A172 (cell line): ENCODE measurements around the gene DIS3L2. TPM values are rescaled to one million over a fixed set of nuclear protein-coding genes. Genes with fewer than 3 reads are reported as not detected.
"Not testable (repeated sequence)": the region's sequence is repeated elsewhere in the genome, so short reads cannot be mapped to it uniquely, and the experiment has no call there.

Source experiments
- DNase-seq: peaks from one replicate; pipeline ENCODE4 v3.0.0-alpha.2; 2015; ENCODE audit warnings: low spot score
- total RNA-seq: library from RNA; depleted of rRNA; stranded (reverse); fragments of >200 nt; shearing (Covaris generic); gene quantifications from 2 replicates; pipeline ENCODE4 v1.2.3, GENCODE V29; 2014

DIS3L2 gene
- total RNA-seq, 1 experiment from 2014 or later, result 19.2 TPM

DNA sequence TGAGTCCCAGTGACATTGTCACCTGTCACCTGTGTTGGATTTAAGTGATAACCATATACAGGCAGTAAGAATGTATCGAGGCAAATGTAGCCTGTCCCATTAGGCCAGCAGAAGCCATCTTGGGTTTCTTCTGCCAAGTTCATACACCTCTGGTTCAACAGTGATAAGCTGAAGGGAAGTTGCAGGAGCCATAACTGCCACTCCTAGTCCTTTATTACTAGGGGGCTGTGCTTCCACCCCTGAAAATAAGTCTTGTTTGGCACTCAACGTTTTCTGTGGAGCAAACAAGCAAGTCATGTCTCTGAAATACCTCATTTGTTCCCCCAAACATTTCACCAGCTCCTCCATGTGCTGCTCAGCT lies 358.9 kb downstream of the DIS3L2 start:
- DNase-seq, result no peak

DNA sequence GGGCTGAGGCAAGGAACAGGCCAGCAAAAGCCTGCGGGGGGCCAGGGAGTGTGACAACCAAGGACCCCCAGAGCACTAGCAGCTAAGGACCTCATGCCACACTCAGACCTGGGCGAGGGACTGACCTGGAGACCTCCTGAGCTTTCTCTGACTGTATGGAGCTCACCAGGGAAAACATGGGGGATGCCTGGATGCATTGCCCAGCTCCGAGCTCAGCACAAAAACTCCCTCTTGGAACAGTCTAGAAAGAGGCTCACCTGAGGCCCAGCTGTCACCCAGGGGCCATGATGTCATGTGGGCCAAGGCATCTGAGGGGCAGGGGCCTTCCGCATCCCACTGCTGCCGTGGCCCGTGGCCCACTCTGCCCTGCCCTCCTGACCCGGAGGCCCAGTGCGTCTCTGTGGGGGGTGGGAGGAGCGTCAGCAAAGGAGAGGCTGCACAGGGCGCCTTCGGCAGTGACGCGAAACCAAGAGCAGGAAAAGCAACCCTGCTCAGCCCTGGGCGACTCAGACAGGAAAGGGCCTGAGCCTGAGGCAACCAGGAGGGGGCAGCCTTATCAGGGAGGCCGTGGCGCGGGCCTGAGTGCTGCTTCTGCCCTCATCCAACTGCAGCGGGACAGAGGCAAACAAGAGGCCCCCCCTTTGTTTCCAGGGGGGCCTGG lies 359.8 kb downstream of the DIS3L2 start:
- DNase-seq, result no peak

DNA sequence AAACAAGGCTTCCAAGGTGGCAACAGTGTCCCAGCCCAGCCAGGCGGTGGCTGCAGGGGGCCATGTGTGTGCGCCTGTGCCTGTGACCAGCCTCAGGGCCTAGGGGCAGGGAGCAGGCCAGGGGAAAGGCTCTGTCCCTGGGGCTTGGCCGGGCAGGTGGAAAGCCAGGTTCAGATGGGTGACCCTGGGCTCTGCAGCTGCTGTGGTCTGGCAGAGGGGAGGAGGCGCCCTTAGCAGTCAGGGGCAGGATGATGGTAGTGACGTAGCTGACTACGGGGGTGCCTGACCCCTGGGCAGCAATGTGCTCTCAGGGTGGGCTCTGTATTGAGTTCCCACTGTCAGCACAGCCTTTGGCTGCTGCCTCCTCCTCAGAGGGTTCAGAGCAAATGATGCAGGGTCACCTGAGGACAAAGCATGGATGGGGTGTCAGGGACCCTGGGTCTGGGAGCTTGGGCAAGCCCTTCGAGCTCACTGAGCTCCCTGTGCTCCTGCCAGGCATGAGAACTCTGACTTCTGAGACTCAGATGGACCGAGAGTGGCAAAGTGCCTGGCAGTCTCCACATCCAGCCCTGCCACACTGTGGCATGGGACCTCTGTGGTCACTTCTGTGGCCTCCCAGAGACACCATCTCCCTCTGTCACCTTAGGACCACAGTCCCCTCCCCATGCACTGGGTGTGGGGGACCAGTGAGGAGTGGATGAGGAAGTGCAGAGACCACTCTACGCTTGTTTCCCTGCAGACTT lies 360.5 kb downstream of the DIS3L2 start:
- no peak for DNase-seq

- no peak for DNase-seq
Observed at GRCh38 chr2:232322560-232323327, 361.2 kb downstream of the DIS3L2 start.

- no peak for DNase-seq
Observed at GRCh38 chr2:232323328-232323650, 361.8 kb downstream of the DIS3L2 start.

DNA sequence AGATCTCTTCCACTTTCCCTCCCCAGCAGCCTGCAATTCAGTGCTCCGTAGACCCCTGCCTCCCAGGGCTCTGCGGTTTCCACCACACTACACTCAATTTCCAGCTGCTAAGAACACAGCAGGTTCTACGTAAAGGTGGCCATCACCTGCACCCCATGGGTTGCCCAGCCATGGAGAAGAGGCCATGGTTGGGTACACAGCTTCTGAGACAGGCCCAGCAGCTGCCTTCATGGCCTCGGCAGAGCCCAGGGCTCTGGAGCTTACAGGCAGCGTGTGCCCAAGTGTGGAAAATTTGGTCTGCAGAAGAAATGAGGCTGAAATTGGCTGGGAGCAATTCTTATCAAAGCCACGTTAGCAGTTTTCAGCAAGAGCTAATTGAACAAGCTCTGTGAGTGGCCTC lies 362.5 kb downstream of the DIS3L2 start:
- DNase-seq, result not testable (repeated sequence)

- DNase-seq, result no peak
Observed at GRCh38 chr2:232324778-232325177, 363.3 kb downstream of the DIS3L2 start.

DNA sequence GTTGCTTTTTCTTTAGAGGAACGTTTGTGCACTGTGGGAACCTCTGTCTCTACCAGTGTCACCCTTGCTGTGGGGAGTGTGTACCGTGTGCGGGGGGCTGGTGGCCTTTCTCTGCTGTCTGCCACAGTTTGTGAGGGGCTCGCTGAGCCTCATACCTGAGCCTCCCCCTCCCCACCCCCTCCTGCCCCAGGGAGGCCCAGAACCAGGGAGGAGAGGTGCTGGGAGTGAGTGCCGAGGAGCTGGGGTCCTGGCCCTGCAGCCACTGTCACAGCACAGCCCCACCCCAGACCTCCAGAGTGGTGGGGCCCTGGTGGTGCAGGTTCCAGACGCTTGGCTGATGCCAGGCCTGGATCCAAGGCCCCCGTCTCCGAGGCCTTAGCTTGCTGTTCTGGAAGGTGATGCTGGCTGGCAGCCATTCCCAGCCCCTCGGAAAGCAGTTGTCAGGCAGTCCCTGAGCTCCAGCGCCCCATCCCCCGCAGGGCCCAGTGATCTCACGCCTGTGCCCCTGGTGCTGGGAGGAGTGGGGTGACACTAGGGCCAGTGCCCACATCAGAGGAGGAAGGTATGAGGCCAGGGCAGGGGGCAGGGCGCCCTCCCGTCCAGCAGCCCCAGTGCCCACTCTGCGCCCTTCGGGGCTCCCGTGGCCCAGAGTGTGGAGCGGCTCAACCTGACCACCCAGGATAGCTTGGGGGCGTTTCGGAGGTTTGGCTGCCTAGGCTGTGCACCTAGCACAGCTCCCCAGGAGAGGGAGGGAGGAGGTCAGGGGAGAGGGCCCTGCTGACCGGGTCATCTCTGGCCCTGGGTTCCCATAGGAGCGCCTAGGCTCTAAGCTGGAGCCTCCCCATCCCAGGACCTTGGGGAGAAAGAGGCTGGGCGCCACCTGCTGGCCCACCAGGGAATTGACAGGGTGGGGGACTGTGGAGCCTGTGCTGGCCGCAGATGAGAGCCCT lies 364.1 kb downstream of the DIS3L2 start:
- peak; percentile 32 for DNase-seq

DNA sequence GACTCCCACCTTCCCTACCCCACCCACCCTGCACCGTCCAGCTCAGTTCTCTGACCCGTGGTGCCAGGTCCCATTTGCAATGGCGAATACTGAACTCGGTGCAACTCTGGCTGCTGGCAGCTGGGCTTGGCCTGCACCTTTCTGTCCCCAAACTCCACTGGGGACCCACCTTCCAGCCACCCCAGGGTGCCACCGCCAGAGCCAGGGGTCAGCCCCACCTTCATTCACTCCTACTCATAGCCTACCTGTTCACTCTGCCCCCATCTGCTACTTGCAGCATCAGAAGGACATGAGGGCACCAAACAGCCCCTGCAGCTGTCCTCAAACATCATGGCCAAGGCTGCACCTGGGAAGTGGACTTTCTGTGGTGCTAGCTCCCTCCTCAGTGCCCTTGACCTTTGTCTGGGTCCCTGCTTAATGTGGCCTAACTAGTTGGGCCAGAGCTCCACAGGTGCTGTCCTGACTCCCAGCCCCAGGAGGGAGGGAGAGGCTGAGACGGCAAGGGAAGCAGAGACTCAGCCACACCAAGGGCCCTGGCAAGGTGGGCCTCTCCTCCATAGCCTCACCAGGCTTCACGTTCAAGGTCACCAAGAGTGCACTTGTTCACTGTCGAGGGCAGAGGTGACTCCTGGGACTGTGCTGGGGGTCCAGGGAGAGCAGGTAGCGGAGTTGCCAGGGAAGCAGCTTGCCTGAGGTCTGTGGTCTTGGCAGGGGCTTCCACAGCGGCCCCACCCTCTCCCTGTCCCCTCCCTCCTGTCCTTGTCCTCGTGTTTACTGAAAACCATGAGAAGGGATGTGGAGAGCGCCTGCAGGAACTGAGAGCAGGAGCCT lies 365.0 kb downstream of the DIS3L2 start:
- not testable (repeated sequence) for DNase-seq

DNA sequence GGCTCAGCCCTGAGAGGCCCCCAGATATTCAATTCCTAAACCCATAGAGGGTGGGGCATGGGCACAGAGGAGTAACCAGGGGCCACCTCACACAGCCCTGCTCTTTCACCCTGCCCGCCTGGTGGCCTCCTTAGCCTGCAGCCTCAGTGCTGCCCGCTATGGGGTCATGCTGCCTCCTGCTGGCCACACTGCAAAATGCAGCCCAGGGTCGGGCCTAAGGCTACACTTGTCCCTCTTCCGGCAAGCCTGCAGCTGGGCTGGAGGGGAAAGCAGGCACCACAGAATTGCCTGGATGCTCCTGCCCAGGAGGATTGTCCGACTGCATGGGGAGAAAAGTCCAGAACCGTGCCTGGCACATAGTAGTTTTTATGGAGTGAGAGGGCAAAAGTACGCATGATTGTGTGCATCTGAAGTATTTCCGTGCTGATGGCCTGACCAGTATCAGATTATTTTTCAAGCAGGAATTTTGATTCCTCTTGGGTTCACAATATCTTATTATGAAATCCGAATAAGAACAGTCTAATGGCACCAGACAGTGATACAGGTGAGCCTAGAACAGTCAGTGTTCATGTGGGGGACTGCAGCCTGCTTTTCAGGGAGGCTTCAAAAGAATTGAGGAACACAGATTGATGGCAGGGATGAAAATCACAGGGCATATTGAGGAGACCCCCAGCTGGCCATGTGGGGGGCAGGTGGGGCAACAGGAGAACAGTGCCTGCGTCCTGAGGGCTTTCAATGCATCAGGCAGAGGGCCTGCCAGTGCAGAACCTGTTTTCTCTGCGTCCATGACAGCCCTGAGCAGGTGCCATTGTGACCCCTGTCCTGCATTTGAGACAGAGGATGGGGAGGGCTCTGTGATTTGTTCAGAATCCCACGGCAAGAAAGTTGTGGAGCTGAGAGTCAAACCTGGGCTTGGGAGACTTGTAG lies 365.9 kb downstream of the DIS3L2 start:
- peak; percentile 49 for DNase-seq

GRCh38 chr2:232328032-232328422 lies 366.5 kb downstream of the DIS3L2 start:
- no peak for DNase-seq

- DNase-seq, result no peak
Observed at GRCh38 chr2:232328516-232329460, 367.3 kb downstream of the DIS3L2 start.

GRCh38 chr2:232329716-232330067 lies 368.2 kb downstream of the DIS3L2 start:
- no peak for DNase-seq

GRCh38 chr2:232330068-232330999 lies 368.8 kb downstream of the DIS3L2 start:
- DNase-seq, result no peak

- DNase-seq, result not testable (repeated sequence)
Observed at GRCh38 chr2:232331061-232331460, 369.5 kb downstream of the DIS3L2 start.

GRCh38 chr2:232331641-232332040 lies 370.1 kb downstream of the DIS3L2 start:
- not testable (repeated sequence) for DNase-seq

DNA sequence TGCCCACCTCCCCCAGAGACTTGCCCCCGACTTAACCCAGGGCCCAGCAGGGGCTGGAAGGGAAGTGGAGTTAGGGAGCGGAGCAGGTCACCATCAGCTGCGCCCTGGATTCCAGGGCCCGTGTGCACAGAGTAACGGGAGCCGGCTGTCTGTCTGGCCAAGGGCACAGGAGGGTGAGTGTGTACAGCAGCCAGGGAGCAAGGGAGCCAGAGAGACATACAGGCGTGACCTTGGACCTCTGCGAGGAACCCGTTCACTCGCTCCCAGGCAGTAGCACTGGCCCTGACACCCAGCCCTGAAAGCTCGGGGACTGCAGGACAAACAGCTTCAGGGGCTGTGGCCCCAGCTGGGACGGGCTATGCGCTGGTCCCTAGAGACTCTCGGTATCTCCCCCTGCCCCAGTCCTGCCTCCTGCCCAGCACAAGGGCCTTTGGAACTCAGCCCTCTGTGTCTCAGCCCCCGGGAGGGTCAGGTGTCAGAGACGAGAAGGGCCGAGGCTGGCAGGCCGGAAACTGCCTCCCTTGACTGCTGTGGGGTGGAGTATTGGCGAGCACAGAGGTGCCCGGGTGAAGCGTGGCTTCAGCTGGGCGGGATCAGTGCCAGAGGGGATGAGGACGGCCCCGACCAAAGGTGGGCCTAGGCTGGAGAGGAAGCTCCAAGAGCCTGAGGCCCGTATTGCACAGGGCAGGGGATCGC lies 370.9 kb downstream of the DIS3L2 start:
- not testable (repeated sequence) for DNase-seq
